Measurements from ENCODE around the gene PER3.
A peak's percentile ranks its signal among the peaks of the same experiment; 100 is the strongest.

Gene PER3

GRCh38 chr1:7783826-7784491 is at the start of gene PER3:
PER3 (plus strand) TSS chr1:7784291; CDS start chr1:7784878, 587 bp downstream.
- peak; percentile 92 for DNase-seq (ENCODE audit: low read depth)

GRCh38 chr1:7738044-7738443 is 46.0 kb upstream of the PER3 start:
- DNase-seq (ENCODE audit: low read depth) = no peak

GRCh38 chr1:7743346-7743745 is 40.7 kb upstream of the PER3 start:
- DNase-seq (ENCODE audit: low read depth) = no peak

- DNase-seq (ENCODE audit: low read depth) = no peak
These were observed 39.2 kb upstream of the PER3 start for GRCh38 chr1:7744882-7745281.

GRCh38 chr1:7745783-7746182 is 38.3 kb upstream of the PER3 start:
- peak; percentile 8 for DNase-seq (ENCODE audit: low read depth)

- no peak for DNase-seq (ENCODE audit: low read depth)
These were observed 36.5 kb upstream of the PER3 start for GRCh38 chr1:7747605-7748004.

- DNase-seq (ENCODE audit: low read depth) = no peak
These were observed 35.0 kb upstream of the PER3 start for GRCh38 chr1:7749126-7749525.

GRCh38 chr1:7751174-7751573 is 32.9 kb upstream of the PER3 start:
- DNase-seq (ENCODE audit: low read depth) = no peak

- peak; percentile 68 for DNase-seq (ENCODE audit: low read depth)
These were observed 31.3 kb upstream of the PER3 start for GRCh38 chr1:7752512-7753417.

- no peak for DNase-seq (ENCODE audit: low read depth)
These were observed 30.4 kb upstream of the PER3 start for GRCh38 chr1:7753641-7754040.

- DNase-seq (ENCODE audit: low read depth) = no peak
These were observed 29.9 kb upstream of the PER3 start for GRCh38 chr1:7754234-7754633.

- peak; percentile 9 for DNase-seq (ENCODE audit: low read depth)
These were observed 28.6 kb upstream of the PER3 start for GRCh38 chr1:7755448-7755847.

GRCh38 chr1:7760245-7760644 is 23.8 kb upstream of the PER3 start:
- no peak for DNase-seq (ENCODE audit: low read depth)

GRCh38 chr1:7761103-7761502 is 23.0 kb upstream of the PER3 start:
- no peak for DNase-seq (ENCODE audit: low read depth)

- DNase-seq (ENCODE audit: low read depth) = no peak
These were observed 16.9 kb upstream of the PER3 start for GRCh38 chr1:7767176-7767575.

- no peak for DNase-seq (ENCODE audit: low read depth)
These were observed 15.5 kb upstream of the PER3 start for GRCh38 chr1:7768583-7768982.

GRCh38 chr1:7769673-7770412 is 14.2 kb upstream of the PER3 start:
- no peak for DNase-seq (ENCODE audit: low read depth)

GRCh38 chr1:7770669-7770996 is 13.5 kb upstream of the PER3 start:
- no peak for DNase-seq (ENCODE audit: low read depth)

GRCh38 chr1:7770997-7771822 is 12.9 kb upstream of the PER3 start, which contains the start of gene VAMP3:
VAMP3 (plus strand) TSS chr1:7771296; CDS start chr1:7771384, 88 bp downstream.
- DNase-seq (ENCODE audit: low read depth) = peak; percentile 64

GRCh38 chr1:7771823-7772299 is 12.2 kb upstream of the PER3 start:
- no peak for DNase-seq (ENCODE audit: low read depth)

- DNase-seq (ENCODE audit: low read depth) = no peak
These were observed 6.5 kb upstream of the PER3 start for GRCh38 chr1:7777591-7777990.
